WTC11 (cell line): ENCODE measurements around the gene SYNDIG1. TPM values are rescaled to one million over a fixed set of nuclear protein-coding genes. Genes with fewer than 3 reads are reported as not detected.

Experiments used
- ATAC-seq: fragments of 200-7000 bp; cut with Tn5 transposase; 2 replicates; pipeline ENCODE4 v1.10.0; 2021; ENCODE audit warnings: mild to moderate bottlenecking, moderate library complexity
- CTCF ChIA-PET: fragments of 300-600 bp; sonication (Branson Sonifier 250); formaldehyde crosslinking; loops from one replicate; lab custom pipeline; 2021; ENCODE audit warnings: antibody characterized with exemption; lab: Charles Lee
- POLR2A ChIA-PET: fragments of 350-600 bp; sonication (Branson Sonifier 250); formaldehyde crosslinking; loops from one replicate; lab custom pipeline; 2021; ENCODE audit warnings: antibody characterized with exemption; lab: Charles Lee
- DNase-seq: peaks from one replicate; pipeline ENCODE4 v3.0.0; 2021; ENCODE audit warnings: low spot score
- H3K27ac Mint-ChIP-seq: 2 replicates; pipeline ENCODE4 v1.8.0; 2021; ENCODE audit warnings: mixed read lengths
- H3K27me3 Mint-ChIP-seq: 2 replicates; pipeline ENCODE4 v1.8.0; 2021; ENCODE audit warnings: low read depth, mild to moderate bottlenecking, moderate library complexity, mixed read lengths
- H3K36me3 Mint-ChIP-seq: 2 replicates; pipeline ENCODE4 v1.8.0; 2021; ENCODE audit warnings: mixed read lengths
- H3K4me1 Mint-ChIP-seq: 2 replicates; pipeline ENCODE4 v1.8.0; 2022; ENCODE audit warnings: mixed read lengths
- H3K4me3 Mint-ChIP-seq: 2 replicates; pipeline ENCODE4 v1.8.0; 2021; ENCODE audit warnings: mild to moderate bottlenecking, moderate library complexity, mixed read lengths
- H3K9me3 Mint-ChIP-seq: 2 replicates; pipeline ENCODE4 v1.8.0; 2021; ENCODE audit warnings: mixed read lengths
- AFF4 ChIP-seq: sonication (generic); formaldehyde crosslinking; IDR thresholded peaks from 2 replicates; pipeline ENCODE4 v1.8.1; 2023; ENCODE audit warnings: mild to moderate bottlenecking, missing genetic modification reagents, borderline replicate concordance
- E2F5 ChIP-seq: sonication (generic); formaldehyde crosslinking; IDR thresholded peaks from 2 replicates; pipeline ENCODE4 v1.8.1; 2022; ENCODE audit warnings: mild to moderate bottlenecking, moderate library complexity, missing genetic modification reagents
- FOXP4 ChIP-seq: sonication (generic); formaldehyde crosslinking; IDR thresholded peaks from 2 replicates; pipeline ENCODE4 v1.8.0; 2022; ENCODE audit warnings: mild to moderate bottlenecking, missing genetic modification reagents
- HMGXB4 ChIP-seq: sonication (generic); formaldehyde crosslinking; IDR thresholded peaks from 2 replicates; pipeline ENCODE4 v1.8.1; 2023; ENCODE audit warnings: mild to moderate bottlenecking, moderate library complexity, missing genetic modification reagents
- IRF2 ChIP-seq: sonication (generic); formaldehyde crosslinking; IDR thresholded peaks from 2 replicates; pipeline ENCODE4 v1.8.0; 2022; ENCODE audit warnings: low read depth, missing genetic modification reagents, borderline replicate concordance
- RORB ChIP-seq: fragments of 250-450 bp; sonication (Bioruptor Pico); IDR thresholded peaks from 2 replicates; pipeline ENCODE4 v1.9.0; 2021; ENCODE audit warnings: mild to moderate bottlenecking
- SOX15 ChIP-seq: fragments of 250-450 bp; sonication (Bioruptor Pico); IDR thresholded peaks from 2 replicates; pipeline ENCODE4 v1.9.0; 2021; ENCODE audit warnings: mild to moderate bottlenecking
- TP53 ChIP-seq: sonication (generic); formaldehyde crosslinking; IDR thresholded peaks from 2 replicates; pipeline ENCODE4 v1.8.1; 2023; ENCODE audit warnings: mild to moderate bottlenecking, missing genetic modification reagents
- ZNF416 ChIP-seq: fragments of 250-450 bp; sonication (Bioruptor Pico); IDR thresholded peaks from 2 replicates; pipeline ENCODE4 v1.9.0; 2021; ENCODE audit warnings: mild to moderate bottlenecking, inconsistent platforms
- ZSCAN18 ChIP-seq: fragments of 250-450 bp; sonication (Bioruptor Pico); IDR thresholded peaks from 2 replicates; pipeline ENCODE4 v2.1.2; 2022; ENCODE audit warnings: mild to moderate bottlenecking, moderate library complexity
- total RNA-seq: library from RNA; stranded (reverse); gene quantifications from 3 replicates; pipeline ENCODE4 v1.2.3, GENCODE V29; 2021

The SYNDIG1 gene
- total RNA-seq, 1 experiment from 2014 or later, result 6.4 TPM

- TF ChIP-seq FOXP4 (no peak), IRF2 (no peak)
These were observed 141.1 kb downstream of the SYNDIG1 start (continued) for GRCh38 chr20:24610341-24611115.

GRCh38 chr20:24611360-24612140, 142.1 kb downstream of the SYNDIG1 start:
- POLR2A ChIA-PET, result no interaction called here
- TF ChIP-seq E2F5 (CRISPR knock-in tag), result no peak
- no peak for TF ChIP-seq SOX15 (CRISPR knock-in tag)
- no peak for TF ChIP-seq ZSCAN18 (CRISPR knock-in tag)
- TF ChIP-seq HMGXB4, result no peak
- TF ChIP-seq RORB (CRISPR knock-in tag), result no peak
- no peak for TF ChIP-seq AFF4 (CRISPR knock-in tag)
- TF ChIP-seq ZNF416 (CRISPR knock-in tag), result no peak
- no peak for TF ChIP-seq TP53 (CRISPR knock-in tag)
- H3K27ac Mint-ChIP-seq, result 0 out of 2 replicates have a peak overlapping the region, but pooled peaks have one; percentile 47

More at GRCh38 chr20:24611360-24612140, 142.1 kb downstream of the SYNDIG1 start:
- H3K27me3 Mint-ChIP-seq, result no peaks in the 10 kb centered on the region
- H3K4me1 Mint-ChIP-seq, result peaks cover 24% of the 10 kb centered on the region
- H3K36me3 Mint-ChIP-seq, result no peaks in the 10 kb centered on the region
- ATAC-seq (no peak), DNase-seq (no peak)
- CTCF ChIA-PET, result no interaction called here
- no peak overlapping the region for H3K4me3 Mint-ChIP-seq
- H3K9me3 Mint-ChIP-seq, result no peaks in the 10 kb centered on the region
